Smooth muscle cell (in vitro differentiated cells): Measurements from ENCODE around the gene PTPN14. TPM values are rescaled to one million over a fixed set of nuclear protein-coding genes. Genes with fewer than 3 reads are reported as not detected.

Experiments used
- DNase-seq: peaks from one replicate; lab custom pipeline; 2025; ENCODE audit not compliant: unreplicated experiment; lab: John Stamatoyannopoulos, UW
- H2AFZ ChIP-seq: fragments of 200-600 bp; sonication (generic); 2 replicates; pipeline ENCODE4 v1.6.0; 2016; ENCODE audit warnings: antibody characterized with exemption, low read depth, mild to moderate bottlenecking
- H3F3A ChIP-seq: fragments of 200-600 bp; sonication (generic); 2 replicates; pipeline ENCODE4 v1.6.0; 2017; ENCODE audit warnings: antibody characterized with exemption, low read depth
- H3K27ac ChIP-seq: fragments of 200-600 bp; sonication (generic); 2 replicates; pipeline ENCODE4 v1.5.1; 2016; ENCODE audit warnings: low read depth, mild to moderate bottlenecking
- H3K27me3 ChIP-seq: fragments of 200-600 bp; sonication (generic); 2 replicates; pipeline ENCODE4 v1.6.1; 2016; ENCODE audit warnings: low read depth, mild to moderate bottlenecking
- H3K36me3 ChIP-seq: fragments of 200-600 bp; sonication (generic); 2 replicates; pipeline ENCODE4 v1.5.1; 2016; ENCODE audit warnings: low read depth
- H3K4me1 ChIP-seq: fragments of 200-600 bp; sonication (generic); 2 replicates; pipeline ENCODE4 v1.5.1; 2016; ENCODE audit warnings: low read depth
- H3K4me2 ChIP-seq: fragments of 200-600 bp; sonication (generic); 2 replicates; pipeline ENCODE4 v1.6.0; 2016; ENCODE audit warnings: mild to moderate bottlenecking
- H3K4me3 ChIP-seq: fragments of 200-600 bp; sonication (generic); 2 replicates; pipeline ENCODE4 v1.5.1; 2016; ENCODE audit warnings: mild to moderate bottlenecking
- H3K79me2 ChIP-seq: fragments of 200-600 bp; sonication (generic); 2 replicates; pipeline ENCODE4 v1.6.0; 2016; ENCODE audit warnings: low read depth, mild to moderate bottlenecking
- H3K9ac ChIP-seq: fragments of 200-600 bp; sonication (generic); 2 replicates; pipeline ENCODE4 v1.6.0; 2016; ENCODE audit warnings: low read depth
- H3K9me3 ChIP-seq: fragments of 200-600 bp; sonication (generic); replicated peaks from 2 replicates; pipeline ENCODE4 v1.5.1; 2016; ENCODE audit warnings: low read depth
- H4K20me1 ChIP-seq: fragments of 200-600 bp; sonication (generic); 2 replicates; pipeline ENCODE4 v1.6.0; 2016; ENCODE audit warnings: low read depth
- WGBS: methylation state at CpG from one replicate; pipeline ENCODE4 v1.1.7; 2016; ENCODE audit warnings: low lambda C conversion rate; 5-methylcytosine and 5-hydroxymethylcytosine counted together
- polyA plus RNA-seq: library from polyadenylated mRNA; unstranded; fragments of >200 nt; fragmentation: Nextera tagmentation; extraction: Ambion mirVana; gene quantifications from 2 replicates; pipeline ENCODE4 v1.2.1, GENCODE V29; 2016
- total RNA-seq: library from RNA; depleted of rRNA; stranded (reverse); fragments of >200 nt; gene quantifications from 2 replicates; pipeline ENCODE4 v1.2.3, GENCODE V29; 2014
- TF ChIP-seq, protein P1 (sequence below): fragments of 200-600 bp; sonication (generic); IDR thresholded peaks from 2 replicates; pipeline ENCODE4 v1.5.1; 2017; ENCODE audit warnings: borderline replicate concordance, mild to moderate bottlenecking, antibody characterized with exemption; ENCODE audit not compliant: insufficient read depth, poor library complexity, severe bottlenecking

PTPN14 gene
- total and polyA plus RNA-seq, 2 experiments from 2014 or later, result 13.7 to 28.6 TPM

- Histone ChIP-seq H3K36me3 (no peaks in the 10 kb centered on the region), H3K9me3 (no peaks in the 10 kb centered on the region), H3K9ac (no peak overlapping the region), H2AFZ (no peak overlapping the region), H3K27me3 (no peaks in the 10 kb centered on the region), H3K79me2 (no peaks in the 10 kb centered on the region), H3K4me3 (no peak overlapping the region), H3K27ac (no peak overlapping the region), H3F3A (no peaks in the 10 kb centered on the region), H4K20me1 (no peaks in the 10 kb centered on the region), H3K4me1 (peaks cover 4% of the 10 kb centered on the region), H3K4me2 (no peak overlapping the region)
- TF ChIP-seq, protein P1, sequence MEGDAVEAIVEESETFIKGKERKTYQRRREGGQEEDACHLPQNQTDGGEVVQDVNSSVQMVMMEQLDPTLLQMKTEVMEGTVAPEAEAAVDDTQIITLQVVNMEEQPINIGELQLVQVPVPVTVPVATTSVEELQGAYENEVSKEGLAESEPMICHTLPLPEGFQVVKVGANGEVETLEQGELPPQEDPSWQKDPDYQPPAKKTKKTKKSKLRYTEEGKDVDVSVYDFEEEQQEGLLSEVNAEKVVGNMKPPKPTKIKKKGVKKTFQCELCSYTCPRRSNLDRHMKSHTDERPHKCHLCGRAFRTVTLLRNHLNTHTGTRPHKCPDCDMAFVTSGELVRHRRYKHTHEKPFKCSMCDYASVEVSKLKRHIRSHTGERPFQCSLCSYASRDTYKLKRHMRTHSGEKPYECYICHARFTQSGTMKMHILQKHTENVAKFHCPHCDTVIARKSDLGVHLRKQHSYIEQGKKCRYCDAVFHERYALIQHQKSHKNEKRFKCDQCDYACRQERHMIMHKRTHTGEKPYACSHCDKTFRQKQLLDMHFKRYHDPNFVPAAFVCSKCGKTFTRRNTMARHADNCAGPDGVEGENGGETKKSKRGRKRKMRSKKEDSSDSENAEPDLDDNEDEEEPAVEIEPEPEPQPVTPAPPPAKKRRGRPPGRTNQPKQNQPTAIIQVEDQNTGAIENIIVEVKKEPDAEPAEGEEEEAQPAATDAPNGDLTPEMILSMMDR, result no peak
- DNase-seq, result no peak
- WGBS, result 90% methylated on average over 4 of the region's 4 CpGs
Observed at GRCh38 chr1:214588963-214589597, 37.7 kb upstream of the PTPN14 start.

GRCh38 chr1:214587165-214587564, 35.8 kb upstream of the PTPN14 start:
- Histone ChIP-seq H3K27ac (no peak overlapping the region), H2AFZ (no peak overlapping the region), H3K36me3 (no peaks in the 10 kb centered on the region), H3F3A (no peaks in the 10 kb centered on the region), H3K4me1 (peaks cover 4% of the 10 kb centered on the region), H3K27me3 (no peaks in the 10 kb centered on the region), H4K20me1 (no peaks in the 10 kb centered on the region), H3K9me3 (no peaks in the 10 kb centered on the region), H3K9ac (no peak overlapping the region), H3K79me2 (no peaks in the 10 kb centered on the region), H3K4me2 (no peak overlapping the region), H3K4me3 (no peak overlapping the region)
- TF ChIP-seq, protein P1, result no peak
- WGBS, result 89% methylated on average over 5 of the region's 5 CpGs
- no peak for DNase-seq

GRCh38 chr1:214586621-214587020, 35.2 kb upstream of the PTPN14 start:
- Histone ChIP-seq H3K79me2 (no peaks in the 10 kb centered on the region), H3K9me3 (no peaks in the 10 kb centered on the region), H4K20me1 (no peaks in the 10 kb centered on the region), H3K4me3 (no peak overlapping the region), H3K4me1 (peaks cover 5% of the 10 kb centered on the region), H3F3A (no peaks in the 10 kb centered on the region), H3K4me2 (no peak overlapping the region), H3K36me3 (no peaks in the 10 kb centered on the region), H3K27ac (no peak overlapping the region), H3K27me3 (no peaks in the 10 kb centered on the region), H3K9ac (no peak overlapping the region), H2AFZ (no peak overlapping the region)
- 89% methylated on average over 3 of the region's 3 CpGs for WGBS
- TF ChIP-seq, protein P1, result no peak
- no peak for DNase-seq
